GM12872 (cell line): Measurements from ENCODE around the gene GRM7.

Source experiments
- CTCF ChIP-seq: IDR thresholded peaks from 3 replicates; pipeline ENCODE4 v1.5.1; 2011; ENCODE audit warnings: low read depth, mild to moderate bottlenecking, low read length, moderate library complexity; ENCODE audit not compliant: insufficient read depth

GRM7 gene

GRCh38 chr3:6965881-6966280, 105.0 kb downstream of the GRM7 start:
- TF ChIP-seq CTCF = no peak

DNA sequence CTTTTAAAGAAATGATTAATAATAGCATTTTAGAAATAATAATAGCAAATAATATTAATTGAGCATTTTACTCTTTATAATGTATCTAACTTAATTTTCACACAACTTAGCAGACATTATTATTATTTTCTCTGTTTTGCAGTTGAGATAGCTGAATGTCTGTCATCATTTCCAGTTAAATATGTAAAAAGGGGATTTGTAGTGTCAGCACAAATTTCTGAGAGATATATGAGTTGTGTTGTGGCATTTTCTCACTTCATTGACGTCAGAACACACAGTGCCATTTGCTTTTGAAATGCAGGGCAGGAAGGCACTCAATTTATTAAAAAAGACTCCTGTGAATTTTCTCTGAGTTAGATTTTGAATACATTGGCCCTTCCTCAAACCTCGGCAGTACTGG, 111.0 kb downstream of the GRM7 start:
- no peak for TF ChIP-seq CTCF

DNA sequence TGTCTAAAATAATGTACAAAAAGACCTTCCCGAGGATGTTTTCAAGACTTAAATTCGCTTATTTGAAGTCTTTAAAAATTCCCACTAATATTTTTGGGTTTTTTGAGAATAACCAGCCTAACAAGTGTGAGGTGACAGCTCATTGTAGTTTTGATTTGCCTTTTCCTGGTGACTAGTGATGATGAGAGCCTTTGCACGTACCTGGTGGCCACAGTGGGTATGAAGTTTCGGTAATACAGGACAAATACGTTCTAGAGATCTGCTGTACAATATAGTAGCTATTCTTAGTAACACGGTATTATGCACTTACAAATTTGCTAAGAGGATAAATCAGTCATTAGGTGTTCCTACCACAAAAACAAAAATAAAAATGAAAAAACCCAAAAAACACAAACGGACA, 124.9 kb downstream of the GRM7 start:
- TF ChIP-seq CTCF = no peak

- no peak for TF ChIP-seq CTCF
Measured at GRCh38 chr3:6989608-6990291, 128.8 kb downstream of the GRM7 start.

DNA sequence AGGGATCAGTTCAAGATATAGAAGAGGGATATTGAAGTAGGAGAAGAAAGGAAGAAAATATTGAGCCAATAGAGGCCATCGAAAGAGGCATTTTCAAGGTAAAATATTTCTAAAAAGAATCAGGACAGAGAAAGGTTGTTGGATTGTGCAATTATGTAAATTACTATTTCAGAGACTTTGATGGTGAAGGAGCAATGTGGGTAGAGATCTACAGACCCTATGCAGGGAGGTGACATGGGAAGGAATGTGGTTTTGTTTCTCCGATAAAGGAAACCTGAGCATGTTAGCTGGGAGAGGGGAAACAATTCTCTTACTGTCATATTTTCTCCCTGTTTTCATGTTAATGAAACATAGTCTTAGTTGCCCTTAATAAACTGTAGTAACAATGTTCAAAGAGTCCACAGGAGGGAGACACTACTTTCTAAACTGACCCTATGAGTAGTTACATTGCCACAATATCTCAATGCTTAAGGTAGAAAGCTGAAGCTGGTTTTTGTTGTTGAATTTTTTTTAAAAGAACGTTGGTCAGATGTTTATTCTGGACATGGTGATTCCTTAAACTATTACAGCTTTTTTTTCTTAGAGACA, 133.3 kb downstream of the GRM7 start:
- TF ChIP-seq CTCF = peak; percentile 21; the same call in 1 of the 3 replicates

DNA sequence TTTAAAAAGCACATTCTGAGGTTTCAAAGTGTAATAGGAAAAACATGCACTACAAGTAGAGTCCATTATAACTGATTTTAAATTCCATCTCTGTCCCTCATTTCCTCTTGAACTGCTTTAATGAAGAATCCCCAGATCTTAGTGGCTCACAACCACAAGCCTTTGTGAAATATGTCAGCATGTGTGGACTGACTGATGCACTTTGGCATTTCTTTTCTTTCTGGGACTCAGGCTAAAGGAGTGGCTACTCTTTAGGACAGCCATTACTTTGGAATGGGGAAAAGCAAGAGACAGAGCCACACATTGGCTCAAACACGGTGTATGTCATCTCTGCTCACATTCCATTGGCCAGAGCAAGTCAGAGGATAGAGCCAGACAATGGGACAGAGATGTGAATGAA, 139.6 kb downstream of the GRM7 start:
- no peak for TF ChIP-seq CTCF

DNA sequence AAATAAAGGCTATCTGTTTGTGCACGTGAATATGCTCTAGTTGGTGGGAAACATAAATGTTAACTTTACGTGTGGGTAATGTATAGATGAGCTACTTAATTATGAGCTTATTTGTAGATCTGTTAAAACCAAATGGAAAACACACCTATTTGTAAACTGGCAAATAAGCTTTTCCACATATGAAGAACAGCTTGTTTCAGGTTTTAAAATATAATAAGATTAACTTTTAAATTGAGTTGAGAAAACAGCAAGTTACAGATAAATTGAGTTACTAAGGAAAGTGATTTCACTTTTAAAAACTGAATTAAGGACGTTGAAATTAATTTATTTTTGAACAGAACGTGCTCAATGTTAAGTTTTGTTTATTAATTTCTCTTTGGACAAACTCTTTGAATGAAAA, 140.5 kb downstream of the GRM7 start:
- TF ChIP-seq CTCF = no peak
